Liver (tissue), 9 donors: ENCODE results near the gene CHRNG. TPM values are rescaled to one million over a fixed set of nuclear protein-coding genes. Genes with fewer than 3 reads are reported as not detected.

Experiments used
- DNase-seq: peaks from one replicate; pipeline ENCODE4 v3.0.0-alpha.2; 2017; ENCODE audit warnings: low spot score
- H3K27ac ChIP-seq, 2 donors: one replicate each; pipeline ENCODE4 v1.7.0; 2013; ENCODE audit warnings: inconsistent platforms in 2 of 2, low read length in 2 of 2, control low read depth in 1 of 2, low read depth in 1 of 2, mild to moderate bottlenecking in 1 of 2
- H3K27me3 ChIP-seq, 4 donors: one replicate each; pipeline versions ENCODE4 v1.6.1 to v1.7.0; 2013; ENCODE audit warnings: low read length in 3 of 4, inconsistent platforms in 1 of 4, mild to moderate bottlenecking in 1 of 4, moderate library complexity in 1 of 4; ENCODE audit not compliant: control insufficient read depth in 4 of 4, insufficient read depth in 4 of 4
- H3K36me3 ChIP-seq, 4 donors: one replicate each; pipeline versions ENCODE4 v1.6.1 to v1.7.0; 2013; ENCODE audit warnings: low read length in 3 of 4, mild to moderate bottlenecking in 3 of 4, low read depth in 1 of 4, moderate library complexity in 1 of 4; ENCODE audit not compliant: control insufficient read depth in 4 of 4, insufficient read depth in 3 of 4
- H3K4me1 ChIP-seq, 4 donors: one replicate each; pipeline versions ENCODE4 v1.6.1 to v1.7.0; 2013; ENCODE audit warnings: low read length in 3 of 4, mild to moderate bottlenecking in 3 of 4, moderate library complexity in 1 of 4; ENCODE audit not compliant: control insufficient read depth in 4 of 4, insufficient read depth in 4 of 4
- H3K4me3 ChIP-seq, 3 donors: one replicate each; pipeline versions ENCODE4 v1.6.1 to v1.7.0; 2013; ENCODE audit warnings: low read length in 3 of 3, control low read depth in 1 of 3, low read depth in 1 of 3, mild to moderate bottlenecking in 1 of 3
- H3K9ac ChIP-seq, 2 donors: one replicate each; pipeline ENCODE4 v1.7.0; 2013; ENCODE audit warnings: low read length in 2 of 2, mild to moderate bottlenecking in 2 of 2, moderate library complexity in 2 of 2, control low read depth in 1 of 2, low read depth in 1 of 2
- H3K9me3 ChIP-seq, 4 donors: one replicate each; pipeline versions ENCODE4 v1.6.1 to v1.7.0; 2013; ENCODE audit warnings: low read length in 3 of 4; ENCODE audit not compliant: control insufficient read depth in 4 of 4
- EGR1 ChIP-seq, 2 donors: IDR thresholded peaks; 2 replicates each; pipeline ENCODE4 v1.6.1; 2016 to 2018; ENCODE audit warnings: antibody characterized with exemption in 2 of 2, low read depth in 2 of 2
- FOXA1 ChIP-seq: IDR thresholded peaks from 2 replicates; pipeline ENCODE4 v1.6.1; 2016; ENCODE audit warnings: antibody characterized with exemption
- GABPA ChIP-seq, 2 donors: IDR thresholded peaks in 1 of 2; conservative IDR thresholded peaks in 1 of 2; 2 replicates each; pipeline ENCODE4 v1.6.1; 2016; ENCODE audit warnings: antibody characterized with exemption in 2 of 2, mild to moderate bottlenecking in 1 of 2, moderate library complexity in 1 of 2
- HNF4A ChIP-seq, 2 donors: conservative IDR thresholded peaks; 2 replicates each; pipeline ENCODE4 v1.6.1; 2016; ENCODE audit warnings: antibody characterized with exemption in 2 of 2, mild to moderate bottlenecking in 2 of 2
- JUND ChIP-seq, 2 donors: IDR thresholded peaks; 2 replicates each; pipeline ENCODE4 v1.6.1; 2016; ENCODE audit warnings: antibody characterized with exemption in 2 of 2
- NR2F2 ChIP-seq: IDR thresholded peaks from 2 replicates; pipeline ENCODE4 v1.6.1; 2016; ENCODE audit warnings: antibody characterized with exemption
- RAD21 ChIP-seq, 2 donors: IDR thresholded peaks; 2 replicates each; pipeline ENCODE4 v1.6.1; 2016; ENCODE audit warnings: antibody characterized with exemption in 2 of 2, mild to moderate bottlenecking in 2 of 2
- RXRA ChIP-seq, 2 donors: IDR thresholded peaks; 2 replicates each; pipeline ENCODE4 v1.6.1; 2017 to 2018; ENCODE audit warnings: antibody characterized with exemption in 2 of 2, mild to moderate bottlenecking in 1 of 2
- SP1 ChIP-seq: IDR thresholded peaks from 2 replicates; pipeline ENCODE4 v1.6.1; 2018; ENCODE audit warnings: antibody characterized with exemption, mild to moderate bottlenecking
- TAF1 ChIP-seq: conservative IDR thresholded peaks from 2 replicates; pipeline ENCODE4 v1.6.1; 2016; ENCODE audit warnings: antibody characterized with exemption, mild to moderate bottlenecking
- YY1 ChIP-seq: IDR thresholded peaks from 2 replicates; pipeline ENCODE4 v1.6.1; 2016; ENCODE audit warnings: antibody characterized with exemption, mild to moderate bottlenecking
- WGBS: extraction: QIAGEN DNeasy Blood & Tissue Kit; methylation state at CpG from one replicate; pipeline ENCODE4 v1.1.7; 2013; 5-methylcytosine and 5-hydroxymethylcytosine counted together
- polyA plus RNA-seq, 2 donors: library from polyadenylated mRNA; stranded (reverse) in 1 of 2; unstranded in 1 of 2; fragments of 200-250 nt in 1 of 2; fragments of >200 nt in 1 of 2; fragmentation: Nextera tagmentation in 1 of 2; extraction: Ambion mirVana in 1 of 2; gene quantifications; one replicate each; pipeline versions ENCODE4 v1.2.1 to v1.2.3, GENCODE V29; 2013 to 2015
- total RNA-seq, 2 donors: library from RNA; depleted of rRNA; stranded (reverse); fragments of >200 nt; gene quantifications; one replicate each; pipeline ENCODE4 v1.2.3, GENCODE V29; 2014
- TF ChIP-seq, protein P1 (sequence below): fragments of 150-350 bp; IDR thresholded peaks from 2 replicates; pipeline ENCODE4 v1.5.1; 2017; ENCODE audit warnings: improper control_type of control experiment, low read depth, low read length; ENCODE audit not compliant: missing input control
- TF ChIP-seq, protein P2 (sequence below): IDR thresholded peaks from 2 replicates; pipeline ENCODE4 v1.6.1; 2016; ENCODE audit warnings: antibody characterized with exemption, mild to moderate bottlenecking
- TF ChIP-seq, protein P3 (sequence below): IDR thresholded peaks from 2 replicates; pipeline ENCODE4 v1.6.1; 2016; ENCODE audit warnings: antibody characterized with exemption
- donor health status: healthy.
- donor health status: healthy.
- donor health status: healthy.
- donor health status: healthy.
- donor health status: healthy.

CHRNG gene
- total and polyA plus RNA-seq, 4 donors, result not detected

DNA sequence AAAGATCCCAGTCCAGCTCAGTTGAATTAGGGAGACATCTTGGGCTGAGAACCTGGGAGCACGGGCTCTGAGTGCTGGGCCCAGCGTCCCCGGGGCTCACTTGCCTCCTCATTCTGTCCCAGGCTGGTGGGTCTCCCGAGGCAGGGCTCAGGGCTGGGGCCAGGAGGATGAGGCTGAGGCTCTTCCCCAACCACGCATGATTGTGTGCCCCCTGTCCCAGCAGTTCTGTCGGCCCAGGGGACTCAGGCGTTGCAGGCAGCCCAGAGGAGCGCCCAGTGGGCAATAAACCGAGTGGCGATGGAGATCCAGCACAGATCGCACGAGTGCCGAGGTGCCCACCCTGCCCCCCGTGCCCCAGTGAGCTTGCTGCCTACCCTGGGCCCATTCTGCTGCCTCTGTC lies 18.4 kb upstream of the CHRNG start:
- Histone ChIP-seq H3K4me3 (no peak overlapping the region), H3K27ac (no peak overlapping the region), H3K9me3 (no peaks in the 10 kb centered on the region), H3K36me3 (no peaks in the 10 kb centered on the region), H3K9ac (no peak overlapping the region), H3K27me3 (peaks cover 0 to 8% (median 5%) of the 10 kb centered on the region in 4 donors), H3K4me1 (peaks cover 7 to 22% (median 13%) of the 10 kb centered on the region in 4 donors)
- TF ChIP-seq HNF4A (conservative IDR thresholded peaks at IDR 0.05) (no peak), SP1 (no peak), JUND (IDR thresholded peaks at IDR 0.05) (no peak), NR2F2 (no peak)
- TF ChIP-seq, protein P1, sequence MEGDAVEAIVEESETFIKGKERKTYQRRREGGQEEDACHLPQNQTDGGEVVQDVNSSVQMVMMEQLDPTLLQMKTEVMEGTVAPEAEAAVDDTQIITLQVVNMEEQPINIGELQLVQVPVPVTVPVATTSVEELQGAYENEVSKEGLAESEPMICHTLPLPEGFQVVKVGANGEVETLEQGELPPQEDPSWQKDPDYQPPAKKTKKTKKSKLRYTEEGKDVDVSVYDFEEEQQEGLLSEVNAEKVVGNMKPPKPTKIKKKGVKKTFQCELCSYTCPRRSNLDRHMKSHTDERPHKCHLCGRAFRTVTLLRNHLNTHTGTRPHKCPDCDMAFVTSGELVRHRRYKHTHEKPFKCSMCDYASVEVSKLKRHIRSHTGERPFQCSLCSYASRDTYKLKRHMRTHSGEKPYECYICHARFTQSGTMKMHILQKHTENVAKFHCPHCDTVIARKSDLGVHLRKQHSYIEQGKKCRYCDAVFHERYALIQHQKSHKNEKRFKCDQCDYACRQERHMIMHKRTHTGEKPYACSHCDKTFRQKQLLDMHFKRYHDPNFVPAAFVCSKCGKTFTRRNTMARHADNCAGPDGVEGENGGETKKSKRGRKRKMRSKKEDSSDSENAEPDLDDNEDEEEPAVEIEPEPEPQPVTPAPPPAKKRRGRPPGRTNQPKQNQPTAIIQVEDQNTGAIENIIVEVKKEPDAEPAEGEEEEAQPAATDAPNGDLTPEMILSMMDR, result no peak
- TF ChIP-seq, protein P2, sequence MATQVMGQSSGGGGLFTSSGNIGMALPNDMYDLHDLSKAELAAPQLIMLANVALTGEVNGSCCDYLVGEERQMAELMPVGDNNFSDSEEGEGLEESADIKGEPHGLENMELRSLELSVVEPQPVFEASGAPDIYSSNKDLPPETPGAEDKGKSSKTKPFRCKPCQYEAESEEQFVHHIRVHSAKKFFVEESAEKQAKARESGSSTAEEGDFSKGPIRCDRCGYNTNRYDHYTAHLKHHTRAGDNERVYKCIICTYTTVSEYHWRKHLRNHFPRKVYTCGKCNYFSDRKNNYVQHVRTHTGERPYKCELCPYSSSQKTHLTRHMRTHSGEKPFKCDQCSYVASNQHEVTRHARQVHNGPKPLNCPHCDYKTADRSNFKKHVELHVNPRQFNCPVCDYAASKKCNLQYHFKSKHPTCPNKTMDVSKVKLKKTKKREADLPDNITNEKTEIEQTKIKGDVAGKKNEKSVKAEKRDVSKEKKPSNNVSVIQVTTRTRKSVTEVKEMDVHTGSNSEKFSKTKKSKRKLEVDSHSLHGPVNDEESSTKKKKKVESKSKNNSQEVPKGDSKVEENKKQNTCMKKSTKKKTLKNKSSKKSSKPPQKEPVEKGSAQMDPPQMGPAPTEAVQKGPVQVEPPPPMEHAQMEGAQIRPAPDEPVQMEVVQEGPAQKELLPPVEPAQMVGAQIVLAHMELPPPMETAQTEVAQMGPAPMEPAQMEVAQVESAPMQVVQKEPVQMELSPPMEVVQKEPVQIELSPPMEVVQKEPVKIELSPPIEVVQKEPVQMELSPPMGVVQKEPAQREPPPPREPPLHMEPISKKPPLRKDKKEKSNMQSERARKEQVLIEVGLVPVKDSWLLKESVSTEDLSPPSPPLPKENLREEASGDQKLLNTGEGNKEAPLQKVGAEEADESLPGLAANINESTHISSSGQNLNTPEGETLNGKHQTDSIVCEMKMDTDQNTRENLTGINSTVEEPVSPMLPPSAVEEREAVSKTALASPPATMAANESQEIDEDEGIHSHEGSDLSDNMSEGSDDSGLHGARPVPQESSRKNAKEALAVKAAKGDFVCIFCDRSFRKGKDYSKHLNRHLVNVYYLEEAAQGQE, result no peak
- TF ChIP-seq, protein P3, sequence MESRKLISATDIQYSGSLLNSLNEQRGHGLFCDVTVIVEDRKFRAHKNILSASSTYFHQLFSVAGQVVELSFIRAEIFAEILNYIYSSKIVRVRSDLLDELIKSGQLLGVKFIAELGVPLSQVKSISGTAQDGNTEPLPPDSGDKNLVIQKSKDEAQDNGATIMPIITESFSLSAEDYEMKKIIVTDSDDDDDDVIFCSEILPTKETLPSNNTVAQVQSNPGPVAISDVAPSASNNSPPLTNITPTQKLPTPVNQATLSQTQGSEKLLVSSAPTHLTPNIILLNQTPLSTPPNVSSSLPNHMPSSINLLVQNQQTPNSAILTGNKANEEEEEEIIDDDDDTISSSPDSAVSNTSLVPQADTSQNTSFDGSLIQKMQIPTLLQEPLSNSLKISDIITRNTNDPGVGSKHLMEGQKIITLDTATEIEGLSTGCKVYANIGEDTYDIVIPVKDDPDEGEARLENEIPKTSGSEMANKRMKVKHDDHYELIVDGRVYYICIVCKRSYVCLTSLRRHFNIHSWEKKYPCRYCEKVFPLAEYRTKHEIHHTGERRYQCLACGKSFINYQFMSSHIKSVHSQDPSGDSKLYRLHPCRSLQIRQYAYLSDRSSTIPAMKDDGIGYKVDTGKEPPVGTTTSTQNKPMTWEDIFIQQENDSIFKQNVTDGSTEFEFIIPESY, result no peak
- DNase-seq, result no peak
- WGBS, result 89% methylated on average over 14 of the region's 14 CpGs

DNA sequence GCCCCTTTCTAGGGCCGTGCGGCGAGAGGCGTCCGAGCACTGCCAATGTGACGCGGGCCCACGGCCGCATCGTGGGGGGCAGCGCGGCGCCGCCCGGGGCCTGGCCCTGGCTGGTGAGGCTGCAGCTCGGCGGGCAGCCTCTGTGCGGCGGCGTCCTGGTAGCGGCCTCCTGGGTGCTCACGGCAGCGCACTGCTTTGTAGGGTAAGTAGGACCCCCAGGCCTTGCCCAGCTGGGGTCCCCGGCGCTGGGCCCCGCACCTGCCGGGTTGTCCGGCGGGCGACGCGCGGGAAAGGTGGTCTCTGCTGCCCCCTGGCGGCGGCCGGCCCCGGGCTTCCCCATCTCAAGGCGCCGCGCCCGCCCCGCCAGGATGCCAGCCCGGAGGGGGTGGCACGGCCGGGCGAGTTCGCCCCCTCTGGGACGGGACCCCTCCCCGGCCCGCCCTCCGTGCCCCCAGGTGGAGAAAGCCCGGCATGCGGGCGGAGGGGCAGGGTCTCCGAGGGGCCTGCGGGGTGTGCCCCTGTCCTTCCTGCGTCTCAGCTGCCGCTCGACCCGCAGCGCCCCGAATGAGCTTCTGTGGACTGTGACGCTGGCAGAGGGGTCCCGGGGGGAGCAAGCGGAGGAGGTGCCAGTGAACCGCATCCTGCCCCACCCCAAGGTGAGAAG lies 17.4 kb upstream of the CHRNG start:
- Histone ChIP-seq H3K4me3 (peak overlapping the region in 2 of 3 donors; percentile 28 to 30), H3K9ac (no peak overlapping the region), H3K36me3 (no peaks in the 10 kb centered on the region), H3K4me1 (peaks cover 7 to 22% (median 13%) of the 10 kb centered on the region in 4 donors), H3K27ac (no peak overlapping the region), H3K9me3 (no peaks in the 10 kb centered on the region), H3K27me3 (peaks cover 0 to 8% (median 5%) of the 10 kb centered on the region in 4 donors)
- WGBS, result 8% methylated on average over 66 of the region's 66 CpGs
- peak; percentile 79 for DNase-seq
- no peak for TF ChIP-seq NR2F2
- no peak for TF ChIP-seq FOXA1
- no peak for TF ChIP-seq YY1
- no peak for TF ChIP-seq GABPA (IDR thresholded peaks at IDR 0.05 in 1 of 2, conservative IDR thresholded peaks at IDR 0.05 in 1 of 2)
- TF ChIP-seq RXRA (IDR thresholded peaks at IDR 0.05), result no peak
- TF ChIP-seq, protein P1, result peak; percentile 61
- TF ChIP-seq, protein P3, result no peak
- TF ChIP-seq EGR1 (IDR thresholded peaks at IDR 0.05; ENCODE audit: low read depth in 2 of 2), result no peak
- TF ChIP-seq RAD21 (IDR thresholded peaks at IDR 0.05), result peak in 1 of 2 donors; percentile 67
- no peak for TF ChIP-seq JUND (IDR thresholded peaks at IDR 0.05)
- TF ChIP-seq TAF1, result no peak
- TF ChIP-seq HNF4A (conservative IDR thresholded peaks at IDR 0.05), result no peak
- TF ChIP-seq, protein P2, result no peak
